ENCODE results near the gene BCAN.

GRCh38 chr1:156709031-156709430, 67.1 kb downstream of the BCAN start:
- TF ChIP-seq EZH2 (IDR thresholded peaks at IDR 0.05; ENCODE audit: low read depth) (no peak), CTCF (conservative IDR thresholded peaks at IDR 0.05) (no peak)
